Thyroid gland (tissue), 4 donors: ENCODE data around the gene TDRD1.

Source experiments
- CTCF ChIP-seq, 6 experiments: fragments of 200-600 bp in 3 of 6; fragments of 450-650 bp in 3 of 6; sonication (generic) in 3 of 6; IDR thresholded peaks; one replicate each; pipeline ENCODE4 v1.5.1; 2016 to 2019; ENCODE audit warnings: antibody characterized with exemption in 6 of 6, mild to moderate bottlenecking in 2 of 6, inconsistent platforms in 1 of 6, moderate library complexity in 1 of 6
- POLR2A ChIP-seq, 2 donors: fragments of 450-650 bp; IDR thresholded peaks; one replicate each; pipeline ENCODE4 v1.6.1; 2017; ENCODE audit warnings: antibody characterized with exemption in 2 of 2, mild to moderate bottlenecking in 2 of 2, moderate library complexity in 1 of 2

- TF ChIP-seq POLR2A (IDR thresholded peaks at IDR 0.05) = no peak
- TF ChIP-seq CTCF (IDR thresholded peaks at IDR 0.05) = no peak
These were observed 71.6 kb downstream of the TDRD1 start for GRCh38 chr10:114250716-114251115.
